ENCODE measurements around the gene PLEKHM2. TPM values are rescaled to one million over a fixed set of nuclear protein-coding genes. Genes with fewer than 3 reads are reported as not detected.

The PLEKHM2 gene
- total and polyA plus RNA-seq, 2 of the 4 experiments (the other 2 are of a cell fraction) = 24.7 to 48.0 TPM

DNA sequence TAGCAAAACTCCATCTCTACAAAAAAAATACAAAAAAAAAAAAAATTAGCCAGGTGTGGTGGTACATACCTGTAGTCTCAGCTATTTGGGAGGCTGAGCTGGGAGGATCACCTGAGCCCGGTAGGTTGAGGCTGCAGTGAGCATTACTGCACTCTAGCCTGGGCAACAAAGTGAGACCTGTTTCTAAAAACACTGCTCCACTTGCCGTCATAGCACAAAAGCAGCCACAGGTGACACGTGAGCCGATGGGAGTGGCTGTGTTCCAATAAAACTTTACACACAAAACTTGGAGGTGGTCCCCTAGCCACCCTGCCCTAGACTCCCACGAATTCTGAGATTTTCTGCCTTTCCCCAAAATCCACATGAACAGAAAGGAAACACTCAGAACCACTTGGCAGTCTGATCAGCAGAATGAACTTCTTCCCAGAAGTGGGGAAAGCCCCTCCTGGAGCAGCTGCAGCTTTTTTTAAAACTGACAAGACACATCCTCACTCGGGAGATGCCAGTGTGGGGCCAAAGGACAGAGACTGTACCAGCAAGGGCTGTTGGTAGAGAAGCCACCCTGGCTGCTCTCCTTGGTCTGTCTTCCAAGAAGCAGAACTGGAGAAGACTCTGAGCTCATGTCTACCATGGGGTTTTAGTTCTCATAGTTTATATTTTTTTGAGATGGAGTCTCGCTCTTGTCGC is 23.3 kb downstream of the PLEKHM2 start:
- WGBS, 2 experiments (ENCODE audit: extremely low coverage in 2 of 2, insufficient read length in 1 of 2) = no CpG with 5 or more reads among the region's 8 CpGs
- Histone ChIP-seq H2BK20ac (ENCODE audit: low read depth, low read length) (no peak overlapping the region), H2BK120ac (ENCODE audit: low read depth, low read length) (no peak overlapping the region), H3K36me3 (ENCODE audit: control insufficient read depth, insufficient read depth, low read length) (peaks cover 4% of the 10 kb centered on the region; the same call in 1 of the 2 replicates), H4K8ac (ENCODE audit: low read depth in 2 of 2, low read length in 2 of 2) (no peak overlapping the region), H2BK15ac (ENCODE audit: low read depth, low read length) (no peak overlapping the region), H3K9me1 (ENCODE audit: insufficient read depth, low read length) (peaks cover 9% of the 10 kb centered on the region), H2AFZ (replicated peaks; ENCODE audit: low read length, poor library complexity) (no peak overlapping the region), H3K23ac (ENCODE audit: low read depth, low read length) (no peak overlapping the region), H3K4me3 (ENCODE audit: insufficient read depth, low read depth, low read length) (no peak overlapping the region), H2AK5ac (ENCODE audit: low read depth, low read length) (no peak overlapping the region), H3K18ac (ENCODE audit: low read depth, low read length) (no peak overlapping the region), H4K91ac (ENCODE audit: insufficient read depth, low read depth, low read length) (no peak overlapping the region), H3K9me3 (ENCODE audit: control insufficient read depth, insufficient read depth, low read length) (no peaks in the 10 kb centered on the region), H3K4me2 (ENCODE audit: low read depth, low read length) (no peak overlapping the region), H3K56ac (ENCODE audit: extremely low read depth, insufficient read depth, low read length) (no peak overlapping the region), H2BK5ac (ENCODE audit: low read depth, low read length, poor library complexity, severe bottlenecking) (no peak overlapping the region), H3K79me1 (ENCODE audit: low read depth in 1 of 2, low read length in 2 of 2) (peaks cover 49 to 75% of the 10 kb centered on the region in 2 experiments), H4K20me1 (ENCODE audit: insufficient read depth, low read length) (peaks cover 34% of the 10 kb centered on the region), H3K4ac (ENCODE audit: low read depth, low read length) (no peak overlapping the region), H2AK9ac (replicated peaks; ENCODE audit: low read depth, low read length, poor library complexity) (no peak overlapping the region), H3K4me1 (ENCODE audit: control insufficient read depth, insufficient read depth, low read length) (peaks cover 14% of the 10 kb centered on the region; the same call in 1 of the 2 replicates), H3K27me3 (ENCODE audit: control insufficient read depth, insufficient read depth, low read length) (no peaks in the 10 kb centered on the region), H3K9ac (ENCODE audit: low read depth, low read length) (no peak overlapping the region), H3K14ac (replicated peaks; ENCODE audit: low read depth, low read length) (no peak overlapping the region), H3K27ac (ENCODE audit: insufficient read depth, low read length) (no peak overlapping the region), H4K5ac (ENCODE audit: low read depth, low read length) (no peak overlapping the region)
- TF ChIP-seq CEBPB (IDR thresholded peaks at IDR 0.05; ENCODE audit: low read depth, low read length) = no peak
- TF ChIP-seq MAFK (IDR thresholded peaks at IDR 0.05; ENCODE audit: low read depth, low read length) = no peak
- no peak for TF ChIP-seq ELK1 (IDR thresholded peaks at IDR 0.05; ENCODE audit: borderline replicate concordance, low read depth, low read length)
- CTCF ChIA-PET = no interaction called here
- POLR2A ChIA-PET (ENCODE audit: unreplicated experiment) = no interaction called here
- intact Hi-C loops (cut with micrococcal nuclease) (no loop called here), dilution Hi-C loops (cut with HindIII; ENCODE audit: low sequenced_read_pairs, unreplicated experiment) (no loop called here), in situ Hi-C loops (cut with MboI; ENCODE audit: low sequenced_read_pairs) (no loop called here)
- BruUV-seq (replicated peaks) = no TSS peak
- ATAC-seq (ENCODE audit: low read depth) (no peak), DNase-seq (no peak)

Measured in IMR-90 (cell line).